Skin of body (tissue), 2 donors: ENCODE results near the gene FN3KRP. TPM values are rescaled to one million over a fixed set of nuclear protein-coding genes. Genes with fewer than 3 reads are reported as not detected.
A peak's percentile ranks its signal among the peaks of the same experiment; 100 is the strongest.

Experiments
- DNase-seq: peaks from one replicate; lab custom pipeline; 2025; lab: John Stamatoyannopoulos, UW
- total RNA-seq: library from RNA; depleted of rRNA; stranded (reverse); fragments of >200 nt; gene quantifications from one replicate; pipeline ENCODE4 v1.2.3, GENCODE V29; 2014

The FN3KRP gene
- total RNA-seq = 20.1 TPM

- DNase-seq = peak; percentile 93
Measured at GRCh38 chr17:82716203-82717010, at the start of gene FN3KRP. FN3KRP (plus strand) TSS chr17:82716706; CDS start chr17:82716756, 50 bp downstream.

- DNase-seq = no peak
Measured at GRCh38 chr17:82666931-82667667, 49.4 kb upstream of the FN3KRP start.

DNA sequence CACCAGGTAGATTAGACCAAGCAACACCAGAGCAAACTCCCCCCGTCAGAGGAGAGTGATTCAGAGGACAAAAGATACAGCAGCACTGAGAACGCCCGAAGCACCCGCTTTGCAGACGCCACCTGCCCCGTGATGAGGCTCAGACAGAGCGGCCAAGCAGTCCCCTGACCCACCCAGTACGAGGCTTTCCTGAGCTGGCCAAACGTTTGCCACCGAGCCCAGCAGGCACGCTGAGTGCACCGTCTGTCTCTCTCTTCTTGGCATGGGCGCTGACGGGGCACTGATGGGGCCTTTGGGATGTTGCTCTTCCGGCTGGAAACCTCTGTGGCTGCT, 48.9 kb upstream of the FN3KRP start:
- no peak for DNase-seq

DNA sequence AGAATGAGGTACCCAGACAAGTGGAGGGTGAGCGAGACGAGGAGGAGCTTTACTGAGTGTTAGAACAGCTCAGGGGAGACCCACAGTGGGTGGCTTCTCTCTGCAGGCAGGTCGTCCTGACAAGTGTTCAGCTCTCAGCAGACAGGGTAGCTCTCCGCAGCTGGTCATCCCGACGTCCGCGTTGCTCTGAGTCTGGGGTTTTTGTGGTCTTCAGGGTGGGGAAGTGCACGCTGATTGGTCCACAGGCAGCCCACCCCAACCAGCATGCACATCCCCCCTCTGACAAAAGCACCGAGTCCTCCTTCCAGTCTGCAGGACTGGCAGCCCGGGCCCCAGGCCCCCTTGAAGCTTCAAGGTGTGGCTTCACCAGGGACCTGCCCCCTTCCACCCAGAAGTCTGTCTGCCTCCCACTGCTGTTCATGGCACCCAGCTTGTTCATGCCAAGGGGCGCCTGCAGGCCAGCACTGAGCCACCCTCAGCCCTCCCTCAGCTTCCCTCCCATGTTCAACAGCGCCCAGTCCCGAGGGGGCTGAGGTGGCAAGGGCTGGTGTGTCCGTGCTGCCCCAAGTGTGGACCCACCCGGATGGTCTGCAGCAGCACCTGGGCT, 48.4 kb upstream of the FN3KRP start:
- no peak for DNase-seq

- DNase-seq = no peak
Measured at GRCh38 chr17:82668631-82669099, 47.8 kb upstream of the FN3KRP start.

DNA sequence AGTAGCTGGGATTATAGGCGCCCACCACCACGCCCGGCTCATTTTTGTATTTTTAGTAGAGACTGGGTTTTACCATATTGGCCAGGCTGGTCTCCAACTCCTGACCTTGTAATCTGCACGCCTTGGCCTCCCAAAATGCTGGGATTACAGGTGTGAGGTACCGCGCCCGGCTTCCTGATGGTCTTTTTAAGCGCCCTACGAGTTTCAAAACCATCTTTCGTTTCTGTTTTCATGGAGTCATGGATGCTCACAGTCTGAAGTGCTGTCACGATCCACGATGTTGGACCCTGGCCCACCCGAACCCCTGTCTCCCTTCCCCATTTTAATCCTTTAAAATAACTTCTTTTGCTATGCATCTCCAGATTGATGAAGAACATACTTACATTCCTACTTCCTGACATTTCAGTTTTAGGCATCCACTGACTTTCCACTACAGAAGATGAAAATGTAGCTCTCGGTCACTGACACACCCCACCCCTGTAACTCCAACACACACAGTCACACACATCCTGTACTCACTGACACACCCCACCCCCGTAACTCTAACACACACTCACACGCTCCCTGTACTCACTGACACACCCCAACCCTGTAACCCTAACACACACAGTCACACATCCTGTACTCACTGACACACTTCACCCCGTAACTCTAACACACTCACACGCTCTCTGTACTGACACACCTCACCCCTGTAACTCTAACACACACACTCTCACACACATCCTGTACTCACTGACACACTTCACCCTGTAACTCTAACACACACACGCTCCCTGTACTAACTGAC, 45.6 kb upstream of the FN3KRP start:
- DNase-seq = no peak

- no peak for DNase-seq
Measured at GRCh38 chr17:82674656-82675475, 41.6 kb upstream of the FN3KRP start.

- DNase-seq = no peak
Measured at GRCh38 chr17:82675476-82676245, 40.8 kb upstream of the FN3KRP start.

DNA sequence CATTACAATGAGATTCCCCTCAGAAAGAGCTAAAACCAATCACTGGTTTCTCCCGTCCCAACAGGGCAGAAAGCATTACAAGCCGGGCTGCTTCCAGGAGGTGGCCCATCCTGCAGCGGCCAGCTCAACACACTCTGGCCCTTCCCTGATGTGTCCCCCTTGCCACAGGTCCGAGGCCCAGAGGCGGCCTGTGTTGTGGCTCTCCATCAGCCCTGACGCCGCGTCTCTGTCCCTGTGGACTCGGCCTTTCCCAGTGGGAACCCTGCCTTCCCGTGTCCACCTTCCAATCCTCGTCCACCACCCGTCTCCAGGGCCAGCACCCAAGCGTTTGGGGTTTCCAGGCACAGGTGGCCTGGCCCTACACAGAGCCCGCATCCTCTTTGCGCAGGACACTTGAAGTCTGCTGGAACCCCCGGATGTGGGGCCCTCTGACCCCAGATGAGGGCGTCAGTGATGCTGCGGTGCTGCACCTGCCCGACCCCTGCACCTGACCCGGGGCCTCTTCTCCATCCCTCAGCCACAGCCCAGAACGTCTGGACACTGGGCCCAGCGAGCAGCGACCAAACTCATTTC, 39.1 kb upstream of the FN3KRP start:
- no peak for DNase-seq

DNA sequence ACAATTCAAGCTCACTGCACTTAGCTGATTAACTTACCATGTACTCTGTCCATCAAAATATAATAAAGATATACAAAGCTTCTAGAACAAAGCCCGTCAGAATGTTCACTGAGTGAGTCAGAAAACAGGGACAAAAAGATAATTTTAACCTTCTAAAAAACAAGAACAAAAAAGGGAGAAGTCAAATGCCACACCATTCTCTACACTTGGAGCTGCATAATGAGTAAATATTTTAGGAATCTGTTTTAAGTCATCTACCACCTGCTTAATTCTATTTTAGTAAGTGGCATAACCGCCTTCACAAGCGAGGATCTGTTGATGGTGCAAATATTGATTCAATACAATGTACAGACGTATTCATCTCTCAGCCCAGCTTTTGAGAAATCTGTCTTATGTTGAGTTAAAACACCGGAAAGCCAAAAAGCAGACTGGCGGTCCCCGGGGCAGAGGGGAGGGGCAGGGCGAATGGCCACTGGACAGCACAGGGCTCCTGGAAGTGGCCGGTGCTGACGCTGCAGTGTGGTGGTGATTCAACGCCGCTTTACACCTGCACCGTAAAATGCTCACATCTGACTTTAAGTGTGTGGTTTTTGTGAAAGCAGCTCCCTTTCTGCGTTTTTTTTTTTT, 38.1 kb upstream of the FN3KRP start:
- DNase-seq = no peak

- no peak for DNase-seq
Measured at GRCh38 chr17:82679586-82680465, 36.7 kb upstream of the FN3KRP start.

- DNase-seq = no peak
Measured at GRCh38 chr17:82681547-82681946, 35.0 kb upstream of the FN3KRP start.

DNA sequence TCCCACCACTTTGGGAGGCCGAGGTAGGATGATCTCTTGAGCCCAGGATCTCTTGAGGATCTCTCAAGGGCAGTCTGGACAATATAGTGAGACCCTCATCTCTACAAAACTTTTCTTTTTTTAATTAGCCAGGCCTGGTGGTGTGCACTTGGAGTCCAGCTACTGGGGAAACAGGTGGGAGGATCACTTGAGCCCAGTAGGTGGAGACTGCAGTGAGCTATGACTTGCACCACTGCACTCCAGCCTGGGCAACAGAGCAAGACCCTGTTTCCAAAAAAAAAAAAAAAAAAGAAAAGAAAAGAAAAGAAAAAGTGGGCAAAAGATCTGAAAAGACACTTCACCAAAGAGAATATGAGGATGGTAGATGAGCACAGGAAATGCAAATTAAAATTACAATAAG, 33.0 kb upstream of the FN3KRP start:
- DNase-seq = no peak

DNA sequence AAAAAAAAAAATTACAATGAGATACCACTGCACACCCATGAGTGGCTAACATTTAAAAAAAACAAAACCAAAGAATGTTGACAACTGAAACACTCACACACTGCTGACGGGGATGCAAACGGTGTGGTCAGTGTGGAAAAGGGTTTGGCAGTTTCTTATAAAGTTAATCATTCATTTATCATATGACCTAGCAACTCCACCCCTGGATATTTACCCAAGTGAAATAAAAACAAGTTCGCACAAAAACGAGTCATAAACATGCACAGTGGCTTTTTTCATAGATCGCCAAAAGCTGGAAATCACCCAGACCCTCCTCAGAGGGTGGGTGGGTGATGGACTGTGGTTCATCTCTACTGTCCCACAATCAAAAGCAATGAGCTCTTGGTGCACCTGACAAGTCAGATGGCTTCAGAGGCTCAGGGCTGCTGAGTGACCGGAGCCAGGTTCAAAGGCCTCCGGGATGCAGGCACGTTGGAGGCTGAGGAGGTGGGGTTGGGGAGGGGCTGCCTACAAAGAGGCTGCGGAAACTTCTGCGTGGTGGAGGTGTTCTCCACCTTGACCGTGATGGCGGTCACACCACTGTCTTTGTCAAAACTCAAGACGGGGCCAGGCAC, 32.2 kb upstream of the FN3KRP start:
- no peak for DNase-seq

GRCh38 chr17:82685291-82685690, 31.2 kb upstream of the FN3KRP start:
- DNase-seq = no peak

- DNase-seq = no peak
Measured at GRCh38 chr17:82686366-82687324, 29.9 kb upstream of the FN3KRP start.
